DND-41 (cell line): ENCODE measurements around the gene SLC16A11.

ENCODE experiments used
- CTCF ChIP-seq: IDR thresholded peaks from 2 replicates; pipeline ENCODE4 v1.5.1; 2012; ENCODE audit warnings: borderline replicate concordance, low read length, moderate library complexity, mild to moderate bottlenecking; ENCODE audit not compliant: poor library complexity, severe bottlenecking; ENCODE audit errors: extremely low read depth
- EZH2 ChIP-seq: IDR thresholded peaks from 3 replicates; pipeline ENCODE4 v1.6.1; 2012; ENCODE audit warnings: borderline replicate concordance, low read depth, mild to moderate bottlenecking, moderate library complexity, low read length, inconsistent platforms; ENCODE audit not compliant: severe bottlenecking

- TF ChIP-seq CTCF (no peak), EZH2 (no peak)
These were observed 33.4 kb downstream of the SLC16A11 start for GRCh38 chr17:7010523-7010922.
